Erythroblast (primary cell): ENCODE results near the gene DPH6.
"Not testable (repeated sequence)": the region's sequence is repeated elsewhere in the genome, so short reads cannot be mapped to it uniquely, and the experiment has no call there.

Experiments used
- GATA1 ChIP-seq: IDR thresholded peaks from 2 replicates; pipeline ENCODE4 v1.6.1; 2011; ENCODE audit warnings: low read depth, mild to moderate bottlenecking, control low read depth, low read length, moderate library complexity
- POLR2A ChIP-seq: IDR thresholded peaks from 2 replicates; pipeline ENCODE4 v1.6.1; 2011; ENCODE audit warnings: mild to moderate bottlenecking, low read length

- TF ChIP-seq POLR2A, GATA1: not testable (repeated sequence)
Measured at GRCh38 chr15:35378454-35378853, 167.5 kb downstream of the DPH6 start.
